ENCODE measurements around the gene RAP2B. TPM values are rescaled to one million over a fixed set of nuclear protein-coding genes. Genes with fewer than 3 reads are reported as not detected.

Gene RAP2B
- polyA plus RNA-seq, 1 donor (not counting 4 experiments of a cell fraction or from before 2014, with no cell fraction given): 20.1 TPM

- H3K4me1 ChIP-seq (ENCODE audit: control insufficient read depth, extremely low read depth, insufficient read depth, low read length): peaks cover 2% of the 10 kb centered on the region
- no peaks in the 10 kb centered on the region for H4K20me1 ChIP-seq (ENCODE audit: control insufficient read depth, extremely low read depth, insufficient read depth, low read length)
- H3K9ac ChIP-seq (ENCODE audit: control insufficient read depth, extremely low read depth, insufficient read depth, low read length): no peak overlapping the region
- DNase-seq (ENCODE audit: low read depth, low spot score) (no peak), FAIRE-seq (no peak)
- H3K4me3 ChIP-seq (ENCODE audit: control insufficient read depth in 2 of 3, extremely low read depth in 1 of 3, insufficient read depth in 2 of 3, low read depth in 1 of 3, low read length in 3 of 3): no peak overlapping the region
- H3K9me3 ChIP-seq (ENCODE audit: control insufficient read depth, low read depth, low read length): no peaks in the 10 kb centered on the region
- H3K27me3 ChIP-seq (ENCODE audit: control insufficient read depth, extremely low read depth, insufficient read depth, low read length): no peaks in the 10 kb centered on the region
- dilution Hi-C loops (cut with MboI; ENCODE audit: extremely low pct_ligation_motif_present, low sequenced_read_pairs): no loop called here
- H3K79me2 ChIP-seq (ENCODE audit: control insufficient read depth, insufficient read depth, low read length): no peaks in the 10 kb centered on the region
- peak overlapping the region; percentile 11 for H2AFZ ChIP-seq (ENCODE audit: control insufficient read depth, low read length)
- no peak overlapping the region for H3K27ac ChIP-seq (ENCODE audit: control insufficient read depth, insufficient read depth, low read length)
- no peaks in the 10 kb centered on the region for H3K36me3 ChIP-seq (ENCODE audit: control insufficient read depth in 2 of 2, extremely low read depth in 1 of 2, insufficient read depth in 2 of 2, low read length in 2 of 2)
- no peak for TF ChIP-seq CTCF (optimal IDR thresholded peaks at IDR 0.05 in 1 of 3, IDR thresholded peaks at IDR 0.05 in 1 of 3, conservative IDR thresholded peaks at IDR 0.05 in 1 of 3; ENCODE audit: extremely low read depth in 1 of 3, insufficient read depth in 2 of 3, low read length in 3 of 3)
- no peak for TF ChIP-seq EZH2 (IDR thresholded peaks at IDR 0.05; ENCODE audit: low read length)
- no peak overlapping the region for H3K4me2 ChIP-seq (ENCODE audit: control insufficient read depth, extremely low read depth, insufficient read depth, low read depth, low read length)
- no peaks in the 10 kb centered on the region for H3K9me1 ChIP-seq (ENCODE audit: control insufficient read depth, extremely low read depth, insufficient read depth, low read length)
Observed at GRCh38 chr3:153215497-153215896, 53.5 kb downstream of the RAP2B start.

- H3K4me1 ChIP-seq (ENCODE audit: control insufficient read depth, extremely low read depth, insufficient read depth, low read length): peaks cover 2% of the 10 kb centered on the region
- no peak overlapping the region for H3K4me3 ChIP-seq (ENCODE audit: control insufficient read depth in 2 of 3, extremely low read depth in 1 of 3, insufficient read depth in 2 of 3, low read depth in 1 of 3, low read length in 3 of 3)
- H4K20me1 ChIP-seq (ENCODE audit: control insufficient read depth, extremely low read depth, insufficient read depth, low read length): no peaks in the 10 kb centered on the region
- H3K9me1 ChIP-seq (ENCODE audit: control insufficient read depth, extremely low read depth, insufficient read depth, low read length): no peaks in the 10 kb centered on the region
- H3K9ac ChIP-seq (ENCODE audit: control insufficient read depth, extremely low read depth, insufficient read depth, low read length): no peak overlapping the region
- FAIRE-seq: peak; percentile 60
- H3K9me3 ChIP-seq (ENCODE audit: control insufficient read depth, low read depth, low read length): no peaks in the 10 kb centered on the region
- no peak for DNase-seq (ENCODE audit: low read depth, low spot score)
- no peak overlapping the region for H3K4me2 ChIP-seq (ENCODE audit: control insufficient read depth, extremely low read depth, insufficient read depth, low read depth, low read length)
- TF ChIP-seq EZH2 (IDR thresholded peaks at IDR 0.05; ENCODE audit: low read length) (no peak), CTCF (optimal IDR thresholded peaks at IDR 0.05 in 1 of 3, IDR thresholded peaks at IDR 0.05 in 1 of 3, conservative IDR thresholded peaks at IDR 0.05 in 1 of 3; ENCODE audit: extremely low read depth in 1 of 3, insufficient read depth in 2 of 3, low read length in 3 of 3) (no peak)
- peak overlapping the region; percentile 15 for H2AFZ ChIP-seq (ENCODE audit: control insufficient read depth, low read length)
- no peaks in the 10 kb centered on the region for H3K79me2 ChIP-seq (ENCODE audit: control insufficient read depth, insufficient read depth, low read length)
- dilution Hi-C loops (cut with MboI; ENCODE audit: extremely low pct_ligation_motif_present, low sequenced_read_pairs): no loop called here
- H3K27ac ChIP-seq (ENCODE audit: control insufficient read depth, insufficient read depth, low read length): no peak overlapping the region
- no peaks in the 10 kb centered on the region for H3K36me3 ChIP-seq (ENCODE audit: control insufficient read depth in 2 of 2, extremely low read depth in 1 of 2, insufficient read depth in 2 of 2, low read length in 2 of 2)
- H3K27me3 ChIP-seq (ENCODE audit: control insufficient read depth, extremely low read depth, insufficient read depth, low read length): no peaks in the 10 kb centered on the region
Observed at GRCh38 chr3:153215966-153216365, 53.9 kb downstream of the RAP2B start.

Data from keratinocyte (primary cell).